ENCODE results near the gene DYNC1H1. TPM values are rescaled to one million over a fixed set of nuclear protein-coding genes. Genes with fewer than 3 reads are reported as not detected.

The DYNC1H1 gene
- total and polyA plus RNA-seq, 5 donors, result 188 to 411 (median 288) TPM

DNA sequence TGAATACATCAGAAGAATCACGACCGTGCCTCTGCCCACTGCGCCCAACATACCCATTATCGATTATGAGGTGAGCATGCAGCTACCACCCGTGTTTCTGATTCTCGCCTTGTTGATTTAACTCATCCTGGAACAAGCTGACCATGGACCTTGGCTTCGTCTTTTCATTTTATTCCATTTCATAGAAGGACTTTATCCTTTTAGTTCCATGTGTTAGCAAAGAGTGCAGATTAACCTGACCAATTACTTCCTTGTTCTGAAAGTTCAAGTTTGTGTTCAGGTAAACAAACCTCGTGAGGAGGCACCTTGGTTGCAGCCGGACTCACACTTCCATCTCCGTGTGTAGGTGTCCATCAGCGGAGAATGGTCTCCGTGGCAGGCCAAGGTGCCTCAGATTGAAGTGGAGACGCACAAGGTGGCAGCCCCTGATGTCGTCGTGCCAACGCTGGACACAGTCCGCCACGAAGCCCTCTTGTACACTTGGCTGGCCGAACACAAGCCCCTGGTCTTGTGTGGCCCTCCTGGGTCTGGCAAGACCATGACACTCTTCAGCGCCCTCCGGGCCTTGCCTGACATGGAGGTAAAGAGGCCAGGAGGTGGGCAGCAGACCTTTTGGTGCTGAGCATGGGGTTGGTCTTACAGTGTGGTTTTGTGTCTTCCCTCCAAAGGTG lies 52.2 kb downstream of the DYNC1H1 start:
- ATAC-seq (no peak), DNase-seq (peak in 1 of 3 donors; percentile 51)
- no peaks in the 10 kb centered on the region for H3K9me3 ChIP-seq (ENCODE audit: control insufficient read depth, low read length)
- 97% methylated on average over 21 of the region's 21 CpGs for WGBS
- no peaks in the 10 kb centered on the region for H3K27me3 ChIP-seq (ENCODE audit: control insufficient read depth, insufficient read depth)
- no peak overlapping the region for H3K27ac ChIP-seq (ENCODE audit: low read length)
- no peaks in the 10 kb centered on the region for H3K4me1 ChIP-seq (ENCODE audit: control insufficient read depth, insufficient read depth, low read length)
- H3K4me3 ChIP-seq (ENCODE audit: low read length), result no peak overlapping the region
- intact Hi-C loops (cut with DNase I), result no loop called here

DNA sequence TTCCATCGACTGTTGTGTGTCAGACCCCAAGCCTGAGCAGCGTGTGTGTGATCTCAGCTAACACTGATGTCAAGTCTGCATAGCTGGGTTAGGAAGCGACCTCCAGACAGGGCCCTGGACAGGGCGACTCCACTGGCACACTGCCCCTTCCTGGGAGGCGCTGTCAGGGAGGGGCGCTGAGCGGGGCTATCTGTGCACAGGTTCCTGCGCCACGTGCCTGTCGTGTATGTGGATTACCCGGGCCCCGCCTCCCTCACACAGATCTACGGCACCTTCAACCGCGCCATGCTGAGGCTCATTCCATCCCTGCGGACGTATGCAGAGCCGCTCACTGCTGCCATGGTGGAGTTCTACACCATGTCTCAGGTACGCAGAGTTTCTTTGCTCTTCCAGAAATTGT lies 53.9 kb downstream of the DYNC1H1 start:
- Histone ChIP-seq H3K27me3 (ENCODE audit: control insufficient read depth, insufficient read depth) (no peaks in the 10 kb centered on the region), H3K27ac (ENCODE audit: low read length) (no peak overlapping the region), H3K4me3 (ENCODE audit: low read length) (no peak overlapping the region), H3K4me1 (ENCODE audit: control insufficient read depth, insufficient read depth, low read length) (no peaks in the 10 kb centered on the region), H3K9me3 (ENCODE audit: control insufficient read depth, low read length) (no peaks in the 10 kb centered on the region)
- 94% methylated on average over 19 of the region's 19 CpGs for WGBS
- DNase-seq (no peak), ATAC-seq (peak in 1 of 2 donors; percentile 26)
- intact Hi-C loops (cut with DNase I), result no loop called here

DNA sequence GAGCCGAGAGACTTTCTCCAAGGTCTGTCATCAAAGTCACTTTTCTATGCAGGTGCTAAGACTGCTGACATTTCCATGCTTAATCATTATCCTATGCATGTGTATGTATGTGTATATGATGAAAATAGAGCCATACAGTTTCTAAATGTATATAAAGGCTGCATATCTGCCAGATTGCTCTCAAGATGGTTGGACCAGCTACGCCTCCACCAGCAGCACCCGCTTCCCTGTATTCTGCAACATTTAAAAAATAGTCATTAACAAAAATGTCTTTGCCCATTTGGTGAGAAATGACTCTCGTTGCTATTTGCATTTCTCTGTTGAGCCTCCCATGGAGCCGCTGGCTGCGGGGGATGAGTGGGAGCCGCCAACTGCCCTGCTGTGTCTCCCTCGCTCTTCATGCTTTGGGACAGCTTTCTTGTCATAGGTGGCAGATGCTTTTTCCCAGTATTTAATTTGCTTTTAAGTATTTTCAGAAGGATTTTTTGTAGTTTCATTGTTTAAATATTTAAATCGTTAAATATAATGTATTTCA lies 54.7 kb downstream of the DYNC1H1 start:
- WGBS, result 91% methylated on average over 9 of the region's 9 CpGs
- H3K4me3 ChIP-seq (ENCODE audit: low read length), result no peak overlapping the region

DNA sequence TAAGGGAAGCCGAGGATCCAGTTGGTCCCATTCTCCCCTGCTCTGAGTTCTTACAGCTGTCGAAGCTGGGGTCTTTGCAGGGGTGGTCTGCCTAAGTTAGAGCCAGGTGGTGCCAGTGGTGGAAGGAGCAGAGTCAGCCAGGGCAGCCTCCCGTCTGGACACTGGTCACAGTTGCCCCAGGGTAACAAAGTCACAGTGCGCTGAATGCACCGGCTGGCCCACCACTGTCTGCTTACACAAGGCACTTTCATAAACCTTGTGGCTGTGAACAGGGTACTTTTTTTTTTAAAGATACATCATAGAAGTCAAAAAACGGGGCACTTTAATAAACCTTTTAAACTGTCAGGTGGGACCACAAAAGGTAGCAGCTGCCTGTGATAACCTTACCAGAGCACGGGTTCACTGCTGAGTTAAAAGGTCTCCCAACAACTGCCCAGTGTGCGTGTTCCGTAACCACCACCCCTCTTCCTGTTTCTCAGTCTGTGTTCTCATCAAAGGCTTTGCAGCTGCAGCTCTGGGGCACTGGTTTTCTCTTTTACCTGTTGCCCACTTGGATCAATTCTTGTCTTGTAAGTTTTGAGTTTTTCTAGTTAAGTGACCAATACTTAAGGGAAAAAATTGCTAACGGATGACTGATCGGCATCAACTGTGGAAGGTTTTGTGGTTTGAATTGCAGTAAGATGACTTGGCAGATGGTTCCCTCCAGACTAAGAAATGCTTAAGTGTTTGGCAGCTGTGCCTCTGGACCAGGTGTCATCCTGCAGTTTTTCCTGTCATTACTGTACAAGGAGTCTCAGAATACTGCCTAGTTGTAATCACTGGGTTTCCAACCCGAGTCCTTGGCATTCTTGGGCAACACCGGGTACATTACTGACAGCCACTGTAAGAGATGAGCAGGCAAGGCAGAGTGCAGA lies 55.9 kb downstream of the DYNC1H1 start:
- no peak overlapping the region for H3K27ac ChIP-seq (ENCODE audit: low read length)
- H3K27me3 ChIP-seq (ENCODE audit: control insufficient read depth, insufficient read depth), result no peaks in the 10 kb centered on the region
- no peaks in the 10 kb centered on the region for H3K9me3 ChIP-seq (ENCODE audit: control insufficient read depth, low read length)
- intact Hi-C loops (cut with DNase I), result no loop called here
- H3K4me1 ChIP-seq (ENCODE audit: control insufficient read depth, insufficient read depth, low read length), result no peaks in the 10 kb centered on the region
- ATAC-seq, result no peak
- DNase-seq, result no peak
- no peak overlapping the region for H3K4me3 ChIP-seq (ENCODE audit: low read length)
- 86% methylated on average over 13 of the region's 13 CpGs for WGBS

More for the DNA sequence above, 54.7 kb downstream of the DYNC1H1 start:
- no peaks in the 10 kb centered on the region for H3K9me3 ChIP-seq (ENCODE audit: control insufficient read depth, low read length)
- H3K27ac ChIP-seq (ENCODE audit: low read length), result no peak overlapping the region
- DNase-seq (no peak), ATAC-seq (no peak)
- no peaks in the 10 kb centered on the region for H3K27me3 ChIP-seq (ENCODE audit: control insufficient read depth, insufficient read depth)
- intact Hi-C loops (cut with DNase I), result no loop called here
- H3K4me1 ChIP-seq (ENCODE audit: control insufficient read depth, insufficient read depth, low read length), result no peaks in the 10 kb centered on the region

DNA sequence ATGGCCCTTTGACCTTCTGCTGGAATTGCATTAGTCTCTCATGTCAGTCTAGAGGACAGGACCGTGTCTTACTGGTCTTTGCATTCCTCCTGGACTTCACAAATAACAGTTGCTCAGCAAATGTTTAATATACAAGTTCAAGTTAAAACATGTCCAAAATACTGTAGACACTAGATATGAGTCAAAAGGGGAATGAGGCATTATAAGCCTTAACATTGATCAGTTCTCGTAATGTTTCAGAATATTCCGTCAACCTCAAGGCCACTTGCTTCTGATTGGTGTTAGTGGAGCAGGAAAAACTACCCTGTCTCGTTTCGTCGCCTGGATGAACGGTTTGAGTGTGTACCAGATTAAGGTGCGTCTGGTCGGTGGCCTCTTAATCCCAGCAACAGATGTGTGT lies 62.6 kb downstream of the DYNC1H1 start:
- Histone ChIP-seq H3K9me3 (ENCODE audit: control insufficient read depth, low read length) (no peaks in the 10 kb centered on the region), H3K27me3 (ENCODE audit: control insufficient read depth, insufficient read depth) (no peaks in the 10 kb centered on the region), H3K4me1 (ENCODE audit: control insufficient read depth, insufficient read depth, low read length) (no peaks in the 10 kb centered on the region), H3K4me3 (ENCODE audit: low read length) (no peak overlapping the region), H3K27ac (ENCODE audit: low read length) (no peak overlapping the region)
- ATAC-seq (no peak), DNase-seq (no peak)
- WGBS, result 89% methylated on average over 9 of the region's 9 CpGs
- intact Hi-C loops (cut with DNase I), result no loop called here

DNA sequence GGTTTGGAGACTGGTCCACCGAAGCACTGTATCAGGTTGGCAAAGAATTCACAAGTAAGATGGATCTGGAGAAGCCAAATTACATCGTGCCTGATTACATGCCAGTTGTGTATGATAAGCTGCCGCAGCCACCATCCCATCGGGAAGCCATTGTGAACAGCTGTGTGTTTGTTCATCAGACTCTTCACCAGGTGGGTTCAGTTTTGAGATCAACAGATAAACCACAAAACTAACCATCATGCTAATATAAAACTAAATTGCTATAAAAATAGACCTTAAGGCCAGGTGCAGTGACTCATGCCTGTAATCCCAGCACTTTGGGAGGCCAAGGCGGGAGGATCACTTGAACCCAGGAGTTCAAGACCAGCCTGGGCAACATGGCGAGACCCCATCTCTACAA lies 63.6 kb downstream of the DYNC1H1 start:
- no peaks in the 10 kb centered on the region for H3K27me3 ChIP-seq (ENCODE audit: control insufficient read depth, insufficient read depth)
- intact Hi-C loops (cut with DNase I), result no loop called here
- H3K27ac ChIP-seq (ENCODE audit: low read length), result no peak overlapping the region
- no peaks in the 10 kb centered on the region for H3K9me3 ChIP-seq (ENCODE audit: control insufficient read depth, low read length)
- ATAC-seq, result no peak
- no peak for DNase-seq
- WGBS, result 89% methylated on average over 6 of the region's 6 CpGs
- H3K4me1 ChIP-seq (ENCODE audit: control insufficient read depth, insufficient read depth, low read length), result no peaks in the 10 kb centered on the region
- no peak overlapping the region for H3K4me3 ChIP-seq (ENCODE audit: low read length)

DNA sequence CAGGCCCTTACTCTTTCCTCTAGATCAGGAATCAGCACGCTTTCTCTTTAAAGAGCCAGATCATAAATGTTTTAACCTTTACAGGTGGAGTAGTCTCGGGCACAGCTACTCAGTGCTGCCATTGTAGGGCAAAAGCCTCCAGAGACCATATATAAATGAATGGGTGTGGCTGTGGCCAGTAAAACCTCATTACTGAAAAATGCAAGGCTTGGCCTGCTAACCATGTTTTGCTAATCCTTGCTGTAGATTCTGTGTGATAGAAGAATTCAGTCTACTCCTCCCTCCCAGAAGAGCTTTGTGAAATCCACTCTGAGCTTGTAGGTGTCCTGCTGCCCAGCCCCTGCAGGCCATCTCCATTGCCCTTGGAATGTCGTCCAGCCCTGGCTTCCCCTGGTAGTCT lies 64.4 kb downstream of the DYNC1H1 start:
- no peaks in the 10 kb centered on the region for H3K4me1 ChIP-seq (ENCODE audit: control insufficient read depth, insufficient read depth, low read length)
- 75% methylated on average over 3 of the region's 3 CpGs for WGBS
- H3K27ac ChIP-seq (ENCODE audit: low read length), result no peak overlapping the region
- intact Hi-C loops (cut with DNase I), result no loop called here
- H3K4me3 ChIP-seq (ENCODE audit: low read length), result no peak overlapping the region
- no peaks in the 10 kb centered on the region for H3K27me3 ChIP-seq (ENCODE audit: control insufficient read depth, insufficient read depth)
- no peak for DNase-seq
- no peak for ATAC-seq
- no peaks in the 10 kb centered on the region for H3K9me3 ChIP-seq (ENCODE audit: control insufficient read depth, low read length)

DNA sequence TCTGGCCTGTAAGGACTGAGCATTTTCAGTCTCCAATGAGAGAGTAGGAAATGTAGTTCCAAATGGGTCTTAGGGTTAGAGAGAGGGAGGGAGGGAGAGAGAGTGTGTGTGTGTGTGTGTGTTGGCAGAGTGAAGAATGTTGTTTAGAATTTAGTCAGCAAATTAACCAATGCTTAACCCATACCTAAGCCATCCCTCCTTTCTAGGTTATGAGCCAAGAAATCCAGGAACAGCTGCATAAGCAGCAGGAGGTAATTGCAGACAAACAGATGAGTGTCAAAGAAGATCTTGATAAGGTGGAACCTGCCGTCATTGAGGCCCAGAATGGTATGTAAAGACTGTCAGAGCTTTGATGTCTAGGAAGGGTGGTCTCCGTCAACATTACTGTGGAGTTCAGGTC lies 65.6 kb downstream of the DYNC1H1 start:
- intact Hi-C loops (cut with DNase I), result no loop called here
- H3K27me3 ChIP-seq (ENCODE audit: control insufficient read depth, insufficient read depth), result no peaks in the 10 kb centered on the region
- H3K9me3 ChIP-seq (ENCODE audit: control insufficient read depth, low read length), result no peaks in the 10 kb centered on the region
- no peaks in the 10 kb centered on the region for H3K4me1 ChIP-seq (ENCODE audit: control insufficient read depth, insufficient read depth, low read length)
- no peak for DNase-seq
- H3K4me3 ChIP-seq (ENCODE audit: low read length), result no peak overlapping the region
- 66% methylated on average over 2 of the region's 2 CpGs for WGBS
- ATAC-seq, result no peak
- H3K27ac ChIP-seq (ENCODE audit: low read length), result no peak overlapping the region

DNA sequence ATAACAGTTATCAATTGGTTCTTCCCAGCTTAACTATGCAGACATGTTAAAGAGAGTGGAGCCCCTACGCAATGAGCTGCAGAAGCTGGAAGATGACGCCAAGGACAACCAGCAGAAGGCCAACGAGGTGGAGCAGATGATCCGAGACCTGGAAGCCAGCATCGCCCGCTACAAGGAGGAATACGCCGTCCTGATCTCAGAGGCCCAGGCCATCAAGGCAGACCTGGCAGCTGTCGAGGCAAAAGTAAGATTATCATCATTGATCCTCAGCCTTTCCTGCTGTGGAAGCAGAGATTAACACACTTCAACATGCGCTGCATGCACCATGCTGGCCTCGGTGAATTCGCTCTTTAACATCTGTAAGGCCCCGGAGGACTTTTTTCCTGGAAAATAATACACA lies 68.9 kb downstream of the DYNC1H1 start:
- H3K27me3 ChIP-seq (ENCODE audit: control insufficient read depth, insufficient read depth), result no peaks in the 10 kb centered on the region
- WGBS, result 91% methylated on average over 13 of the region's 13 CpGs

DNA sequence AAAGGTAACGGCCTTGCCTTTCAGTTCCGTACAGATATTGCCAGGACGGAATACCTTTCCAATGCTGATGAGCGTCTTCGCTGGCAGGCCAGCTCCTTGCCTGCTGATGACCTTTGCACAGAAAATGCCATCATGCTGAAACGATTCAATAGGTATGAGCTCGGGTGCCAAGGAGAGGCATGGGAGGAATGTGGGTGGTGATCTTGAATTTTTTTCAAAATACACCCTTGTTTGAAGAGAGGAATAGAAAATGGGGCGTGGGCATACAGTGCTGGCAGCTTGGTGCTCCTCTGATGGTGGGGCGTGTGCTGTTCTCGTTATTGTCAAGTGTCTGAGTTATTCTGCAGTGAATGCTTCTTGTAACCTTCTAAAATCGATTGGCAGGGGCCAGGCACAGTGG lies 69.9 kb downstream of the DYNC1H1 start:
- DNase-seq (no peak), ATAC-seq (no peak)
- H3K27me3 ChIP-seq (ENCODE audit: control insufficient read depth, insufficient read depth), result no peaks in the 10 kb centered on the region
- 92% methylated on average over 11 of the region's 11 CpGs for WGBS
- no peaks in the 10 kb centered on the region for H3K9me3 ChIP-seq (ENCODE audit: control insufficient read depth, low read length)
- no peaks in the 10 kb centered on the region for H3K4me1 ChIP-seq (ENCODE audit: control insufficient read depth, insufficient read depth, low read length)
- H3K27ac ChIP-seq (ENCODE audit: low read length), result no peak overlapping the region
- no peak overlapping the region for H3K4me3 ChIP-seq (ENCODE audit: low read length)
- intact Hi-C loops (cut with DNase I), result no loop called here

More for the DNA sequence above, 68.9 kb downstream of the DYNC1H1 start:
- no peak for ATAC-seq
- intact Hi-C loops (cut with DNase I), result no loop called here
- no peak overlapping the region for H3K4me3 ChIP-seq (ENCODE audit: low read length)
- no peaks in the 10 kb centered on the region for H3K9me3 ChIP-seq (ENCODE audit: control insufficient read depth, low read length)
- no peaks in the 10 kb centered on the region for H3K4me1 ChIP-seq (ENCODE audit: control insufficient read depth, insufficient read depth, low read length)
- H3K27ac ChIP-seq (ENCODE audit: low read length), result no peak overlapping the region
- no peak for DNase-seq

DNA sequence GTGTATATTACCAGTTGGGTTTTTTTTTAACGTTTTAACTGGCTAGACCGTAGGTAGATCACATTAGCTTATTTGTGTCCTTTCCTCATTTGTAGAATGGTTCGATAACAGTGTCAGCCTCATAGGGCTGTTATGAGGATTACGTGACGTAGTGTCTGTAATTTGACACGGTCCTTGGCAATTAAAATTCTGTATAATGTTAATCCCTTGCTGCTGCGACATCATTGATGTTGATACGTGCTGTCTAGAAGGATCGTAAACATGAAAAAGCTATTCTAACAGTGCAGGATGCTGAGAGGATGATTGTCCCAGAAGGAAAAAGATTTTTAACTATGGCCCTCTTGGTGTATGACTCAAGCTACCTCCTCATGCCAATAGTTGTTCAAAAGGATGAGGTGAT lies 71.5 kb downstream of the DYNC1H1 start:
- ATAC-seq, result no peak
- Histone ChIP-seq H3K27me3 (ENCODE audit: control insufficient read depth, insufficient read depth) (no peaks in the 10 kb centered on the region), H3K27ac (ENCODE audit: low read length) (no peak overlapping the region), H3K9me3 (ENCODE audit: control insufficient read depth, low read length) (no peaks in the 10 kb centered on the region), H3K4me1 (ENCODE audit: control insufficient read depth, insufficient read depth, low read length) (no peaks in the 10 kb centered on the region), H3K4me3 (ENCODE audit: low read length) (no peak overlapping the region)
- no peak for DNase-seq
- intact Hi-C loops (cut with DNase I), result no loop called here
- WGBS, result 94% methylated on average over 9 of the region's 9 CpGs
